ENCODE results near the gene GMNN.
"Not testable (repeated sequence)": the region's sequence is repeated elsewhere in the genome, so short reads cannot be mapped to it uniquely, and the experiment has no call there.

- not testable (repeated sequence) for TF ChIP-seq CTCF (IDR thresholded peaks at IDR 0.05; ENCODE audit: low read depth, low read length, poor library complexity, severe bottlenecking); EZH2phosphoT487 (IDR thresholded peaks at IDR 0.05; ENCODE audit: borderline replicate concordance, low read length)
These were observed 8.8 kb upstream of the GMNN start for GRCh38 chr6:24765968-24766367.

All from DOHH2 (cell line).